ENCODE measurements around the gene NFYC. TPM values are rescaled to one million over a fixed set of nuclear protein-coding genes. Genes with fewer than 3 reads are reported as not detected.

Gene NFYC
- total RNA-seq, 1 donor: 19.4 TPM

GRCh38 chr1:40808002-40808401 is 116.5 kb downstream of the NFYC start:
- Histone ChIP-seq H3K4me3 (ENCODE audit: low read length) (no peak overlapping the region), H3K27me3 (ENCODE audit: insufficient read depth, low read length) (no peaks in the 10 kb centered on the region), H3K9me3 (ENCODE audit: low read depth, low read length) (no peaks in the 10 kb centered on the region), H3K4me1 (ENCODE audit: insufficient read depth, low read length) (peaks cover 8% of the 10 kb centered on the region)

GRCh38 chr1:40808444-40808843 is 116.9 kb downstream of the NFYC start:
- no peaks in the 10 kb centered on the region for H3K27me3 ChIP-seq (ENCODE audit: insufficient read depth, low read length)
- H3K4me3 ChIP-seq (ENCODE audit: low read length): no peak overlapping the region
- H3K4me1 ChIP-seq (ENCODE audit: insufficient read depth, low read length): peaks cover 8% of the 10 kb centered on the region
- H3K9me3 ChIP-seq (ENCODE audit: low read depth, low read length): no peaks in the 10 kb centered on the region

GRCh38 chr1:40808909-40809308 is 117.4 kb downstream of the NFYC start:
- H3K9me3 ChIP-seq (ENCODE audit: low read depth, low read length): no peaks in the 10 kb centered on the region
- H3K4me1 ChIP-seq (ENCODE audit: insufficient read depth, low read length): peaks cover 8% of the 10 kb centered on the region
- H3K4me3 ChIP-seq (ENCODE audit: low read length): no peak overlapping the region
- H3K27me3 ChIP-seq (ENCODE audit: insufficient read depth, low read length): no peaks in the 10 kb centered on the region

- Histone ChIP-seq H3K27me3 (ENCODE audit: insufficient read depth, low read length) (no peaks in the 10 kb centered on the region), H3K4me1 (ENCODE audit: insufficient read depth, low read length) (peaks cover 8% of the 10 kb centered on the region), H3K4me3 (ENCODE audit: low read length) (no peak overlapping the region), H3K9me3 (ENCODE audit: low read depth, low read length) (no peaks in the 10 kb centered on the region)
Observed at GRCh38 chr1:40810927-40811326, 119.4 kb downstream of the NFYC start.

- Histone ChIP-seq H3K4me3 (ENCODE audit: low read length) (no peak overlapping the region), H3K4me1 (ENCODE audit: insufficient read depth, low read length) (peaks cover 10% of the 10 kb centered on the region), H3K27me3 (ENCODE audit: insufficient read depth, low read length) (peaks cover 3% of the 10 kb centered on the region), H3K9me3 (ENCODE audit: low read depth, low read length) (no peaks in the 10 kb centered on the region)
Observed at GRCh38 chr1:40815420-40815819, 123.9 kb downstream of the NFYC start.

GRCh38 chr1:40817791-40818263 is 126.3 kb downstream of the NFYC start:
- H3K4me1 ChIP-seq (ENCODE audit: insufficient read depth, low read length): peaks cover 10% of the 10 kb centered on the region
- no peaks in the 10 kb centered on the region for H3K9me3 ChIP-seq (ENCODE audit: low read depth, low read length)
- peaks cover 3% of the 10 kb centered on the region for H3K27me3 ChIP-seq (ENCODE audit: insufficient read depth, low read length)
- H3K4me3 ChIP-seq (ENCODE audit: low read length): peak overlapping the region; percentile 35

- H3K27me3 ChIP-seq (ENCODE audit: insufficient read depth, low read length): peaks cover 3% of the 10 kb centered on the region
- H3K4me1 ChIP-seq (ENCODE audit: insufficient read depth, low read length): peaks cover 10% of the 10 kb centered on the region
- H3K4me3 ChIP-seq (ENCODE audit: low read length): peak overlapping the region; percentile 35
- no peaks in the 10 kb centered on the region for H3K9me3 ChIP-seq (ENCODE audit: low read depth, low read length)
Observed at GRCh38 chr1:40818264-40818961, 126.9 kb downstream of the NFYC start.

GRCh38 chr1:40819101-40819500 is 127.6 kb downstream of the NFYC start:
- peaks cover 10% of the 10 kb centered on the region for H3K4me1 ChIP-seq (ENCODE audit: insufficient read depth, low read length)
- no peak overlapping the region for H3K4me3 ChIP-seq (ENCODE audit: low read length)
- peaks cover 3% of the 10 kb centered on the region for H3K27me3 ChIP-seq (ENCODE audit: insufficient read depth, low read length)
- no peaks in the 10 kb centered on the region for H3K9me3 ChIP-seq (ENCODE audit: low read depth, low read length)

- H3K4me1 ChIP-seq (ENCODE audit: insufficient read depth, low read length): peaks cover 16% of the 10 kb centered on the region
- no peak overlapping the region for H3K4me3 ChIP-seq (ENCODE audit: low read length)
- H3K27me3 ChIP-seq (ENCODE audit: insufficient read depth, low read length): peaks cover 3% of the 10 kb centered on the region
Observed at GRCh38 chr1:40820251-40820797, 128.8 kb downstream of the NFYC start.

More at GRCh38 chr1:40820251-40820797, 128.8 kb downstream of the NFYC start:
- no peaks in the 10 kb centered on the region for H3K9me3 ChIP-seq (ENCODE audit: low read depth, low read length)

Other genes with a start within 250 kb of the NFYC start
- gene ZFP69B, start 241.2 kb upstream of the NFYC start, total RNA-seq: 2.9 TPM
- gene ZFP69, start 214.4 kb upstream of the NFYC start, total RNA-seq: 1.0 TPM
- 2.9 TPM for gene EXO5, start 182.9 kb upstream of the NFYC start, total RNA-seq
- gene ZNF684, start 160.1 kb upstream of the NFYC start, total RNA-seq: 4.1 TPM
- 0.84 TPM for gene RIMS3, start 26.0 kb upstream of the NFYC start, total RNA-seq
- gene KCNQ4, start 92.1 kb downstream of the NFYC start, total RNA-seq: under 0.01 TPM
- 14.4 TPM for gene CITED4, start 170.7 kb downstream of the NFYC start, total RNA-seq